GM10248 (cell line): ENCODE data around the gene DUS2.
"Not testable (repeated sequence)": the region's sequence is repeated elsewhere in the genome, so short reads cannot be mapped to it uniquely, and the experiment has no call there.

Experiments
- CTCF ChIA-PET: fragments of 300-600 bp; sonication (Branson Sonifier 250); formaldehyde crosslinking; extraction: SDS; loops from one replicate; lab custom pipeline; 2021; ENCODE audit warnings: antibody characterized with exemption; lab: Yijun Ruan, JAX
- POLR2A ChIA-PET: fragments of 350-650 bp; sonication (Branson Sonifier 250); formaldehyde crosslinking; extraction: SDS; loops from one replicate; lab custom pipeline; 2020; ENCODE audit warnings: antibody characterized with exemption; lab: Yijun Ruan, JAX
- DNase-seq: peaks from one replicate; pipeline ENCODE4 v3.0.0; 2012; ENCODE audit errors: extremely low spot score
- CTCF ChIP-seq: IDR thresholded peaks from 2 replicates; pipeline ENCODE4 v1.5.1; 2012; ENCODE audit warnings: mild to moderate bottlenecking, low read depth; ENCODE audit errors: extremely low read depth, missing control alignments, control extremely low read depth

DUS2 gene

GRCh38 chr16:67990018-67990386 lies 33.1 kb upstream of the DUS2 start:
- DNase-seq = no peak
- TF ChIP-seq CTCF = no peak
- CTCF ChIA-PET = interaction anchor here (0.9 to 5.3 kb wide), 6 partner anchors 9 to 238 kb away, joined by 3 to 21 read pairs (median 3); partner anchors contain the start of gene DPEP3
- POLR2A ChIA-PET = no interaction called here

GRCh38 chr16:67992661-67993206 lies 30.4 kb upstream of the DUS2 start:
- TF ChIP-seq CTCF = peak; percentile 9
- ChIA-PET POLR2A (no interaction called here), CTCF (interaction anchor here (0.6 to 5.3 kb wide), 13 partner anchors 9 to 238 kb away, joined by 3 to 21 read pairs (median 5); partner anchors contain the start of genes DDX28, DPEP3 and DUS2)
- DNase-seq = no peak

GRCh38 chr16:67993207-67994039 lies 29.7 kb upstream of the DUS2 start:
- CTCF ChIA-PET = interaction anchor here (0.6 to 5.3 kb wide), 22 partner anchors 9 to 321 kb away, joined by 3 to 21 read pairs (median 4); partner anchors contain the start of gene NFATC3
- POLR2A ChIA-PET = no interaction called here
- TF ChIP-seq CTCF = peak; percentile 93
- peak; percentile 89 for DNase-seq

GRCh38 chr16:67994040-67994408 lies 29.1 kb upstream of the DUS2 start:
- DNase-seq, POLR2A ChIA-PET: not testable (repeated sequence)
- CTCF ChIA-PET = interaction anchor here (0.6 to 5.3 kb wide), 21 partner anchors 9 to 321 kb away, joined by 3 to 21 read pairs (median 4); partner anchors contain the start of gene NFATC3

DNA sequence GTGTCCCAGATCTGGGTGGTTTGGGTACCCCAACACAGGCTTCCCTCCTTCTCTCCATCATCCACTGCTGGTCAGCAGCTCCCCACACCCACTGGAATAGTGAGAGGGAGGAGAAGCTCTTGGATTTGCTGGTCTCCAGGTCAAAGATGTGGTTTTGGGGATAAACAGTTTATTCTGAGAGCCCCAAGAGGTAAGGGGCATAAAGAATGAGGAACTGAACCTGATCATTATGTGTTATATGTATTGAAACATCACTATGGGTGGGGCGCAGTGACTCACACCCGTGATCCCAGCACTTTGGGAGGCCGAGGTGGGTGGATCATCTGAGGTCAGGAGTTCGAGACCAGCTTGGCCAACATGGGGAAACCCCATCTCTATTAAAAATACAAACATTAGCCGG lies 27.7 kb upstream of the DUS2 start:
- ChIA-PET POLR2A (interaction anchor here (0.5 to 0.6 kb wide), 2 partner anchors 22 to 106 kb away, joined by 3 to 8 read pairs; no protein-coding TSS in a partner anchor), CTCF (interaction anchor here (0.9 to 5.3 kb wide), 6 partner anchors 9 to 45 kb away, joined by 3 to 21 read pairs (median 6); no protein-coding TSS in a partner anchor)
- DNase-seq = no peak
- TF ChIP-seq CTCF = no peak

GRCh38 chr16:67996666-67997065 lies 26.4 kb upstream of the DUS2 start:
- DNase-seq = no peak
- no peak for TF ChIP-seq CTCF
- ChIA-PET CTCF (interaction anchor here (2.8 kb wide), 1 partner anchor 9 kb away, joined by 7 read pairs; no protein-coding TSS in a partner anchor), POLR2A (no interaction called here)

DNA sequence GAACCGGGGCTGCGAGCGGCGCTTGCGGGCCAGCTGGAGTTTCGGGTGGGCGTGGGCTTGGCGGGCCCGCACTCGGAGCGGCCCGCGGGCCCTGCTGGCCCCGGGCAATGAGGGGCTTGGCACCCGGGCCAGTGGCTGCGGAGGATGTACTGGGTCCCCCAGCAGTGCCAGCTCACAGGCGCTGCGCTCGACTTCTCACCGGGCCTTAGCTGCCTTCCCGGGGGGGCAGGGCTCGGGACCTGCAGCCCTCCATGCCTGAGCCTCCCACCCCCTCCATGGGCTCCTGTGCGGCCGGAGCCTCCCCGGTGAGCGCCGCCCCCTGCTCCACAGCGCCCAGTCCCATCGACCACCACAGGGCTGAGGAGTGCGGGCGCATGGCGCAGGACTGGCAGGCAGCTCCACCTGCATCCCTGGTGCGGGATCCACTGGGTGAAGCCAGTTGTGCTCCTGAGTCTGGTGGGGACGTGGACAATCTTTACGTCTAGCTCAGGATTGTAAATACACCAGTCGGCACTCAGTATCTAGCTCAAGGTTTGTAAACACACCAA lies 24.8 kb upstream of the DUS2 start:
- not testable (repeated sequence) for DNase-seq
- ChIA-PET CTCF (interaction anchor here (1.3 to 1.6 kb wide), 4 partner anchors 20 to 86 kb away, joined by 3 to 6 read pairs (median 4); no protein-coding TSS in a partner anchor), POLR2A (interaction anchor here (0.6 kb wide), 2 partner anchors 25 to 30 kb away, joined by 4 to 7 read pairs; partner anchors contain the start of genes DDX28 and DUS2)

DNA sequence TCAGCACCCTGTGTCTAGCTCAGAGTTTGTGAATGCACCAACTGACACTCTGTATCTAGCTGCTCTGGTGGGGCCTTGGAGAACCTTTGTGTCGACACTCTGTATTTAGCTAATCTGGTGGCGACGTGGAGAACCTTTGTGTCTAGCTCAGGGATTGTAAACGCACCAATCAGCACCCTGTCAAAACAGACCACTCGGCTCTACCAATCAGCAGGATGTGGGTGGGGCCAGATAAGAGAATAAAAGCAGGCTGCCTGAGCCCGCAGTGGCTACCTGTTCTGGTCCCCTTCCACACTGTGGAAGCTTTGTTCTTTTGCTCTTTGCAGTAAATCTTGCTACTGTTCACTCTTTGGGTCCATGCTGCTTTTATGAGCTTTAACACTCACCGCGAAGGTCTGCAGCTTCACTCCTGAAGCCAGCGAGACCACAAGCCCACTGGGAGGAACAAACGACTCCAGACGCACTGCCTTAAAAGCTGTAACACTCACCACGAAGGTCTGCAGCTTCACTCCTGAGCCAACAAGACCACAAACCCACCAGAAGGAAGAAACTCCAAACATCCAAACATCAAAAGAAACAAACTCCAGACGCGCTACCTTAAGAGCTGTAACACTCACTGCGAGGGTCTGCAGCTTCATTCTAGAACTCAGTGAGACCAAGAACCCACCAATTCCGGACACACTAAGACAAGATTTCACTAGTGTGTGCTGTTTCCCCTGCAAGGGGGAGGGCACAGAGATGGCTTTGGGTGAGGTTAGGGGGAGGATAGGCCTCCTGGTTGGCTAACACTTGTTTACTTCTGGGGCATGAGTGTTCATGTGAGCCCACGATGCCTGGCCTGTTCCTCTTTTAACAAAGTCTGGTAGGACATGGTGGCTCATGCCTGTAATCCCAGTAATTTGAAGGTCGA lies 24.1 kb upstream of the DUS2 start, which contains the start of gene DPEP2:
TSS of gene DPEP2 (minus strand) at position 706 of the 910 bp plus-strand sequence. CDS start 6,272 bp downstream, outside the sequence.
- not testable (repeated sequence) for DNase-seq

More for the DNA sequence above, 24.1 kb upstream of the DUS2 start, which contains the start of gene DPEP2:
- CTCF ChIA-PET = interaction anchor here (1.3 to 1.6 kb wide), 5 partner anchors 19 to 85 kb away, joined by 3 to 6 read pairs (median 3); no protein-coding TSS in a partner anchor
- POLR2A ChIA-PET = interaction anchor here (0.6 kb wide), 2 partner anchors 24 to 29 kb away, joined by 4 to 7 read pairs; partner anchors contain the start of genes DDX28 and DUS2
